Ammon's horn (tissue), 1 donor: Measurements from ENCODE around the gene NRCAM.
"Not testable (repeated sequence)": the region's sequence is repeated elsewhere in the genome, so short reads cannot be mapped to it uniquely, and the experiment has no call there.

Source experiments
- DNase-seq: peaks from one replicate; pipeline ENCODE4 v3.0.0-alpha.2; 2016; ENCODE audit warnings: low spot score

The NRCAM gene

GRCh38 chr7:108396080-108396479 lies 60.2 kb downstream of the NRCAM start:
- DNase-seq = no peak

GRCh38 chr7:108395426-108395825 lies 60.8 kb downstream of the NRCAM start:
- DNase-seq = no peak

- not testable (repeated sequence) for DNase-seq
Observed at GRCh38 chr7:108393097-108393496, 63.1 kb downstream of the NRCAM start.

DNA sequence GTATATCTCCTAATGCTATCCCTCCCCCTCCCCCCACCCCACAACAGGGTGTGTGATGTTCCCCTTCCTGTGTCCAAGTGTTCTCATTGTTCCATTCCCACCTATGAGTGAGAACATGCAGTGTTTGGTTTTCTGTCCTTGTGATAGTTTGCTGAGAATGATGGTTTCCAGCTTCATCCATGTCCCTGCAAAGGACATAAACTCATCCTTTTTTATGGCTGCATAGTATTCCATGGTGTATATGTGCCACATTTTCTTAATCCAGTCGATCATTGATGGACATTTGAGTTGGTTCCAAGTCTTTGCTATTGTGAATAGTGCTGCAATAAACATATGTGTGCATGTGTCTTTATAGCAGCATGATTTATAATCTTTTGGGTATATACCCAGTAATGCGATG lies 68.5 kb downstream of the NRCAM start:
- DNase-seq = not testable (repeated sequence)

DNA sequence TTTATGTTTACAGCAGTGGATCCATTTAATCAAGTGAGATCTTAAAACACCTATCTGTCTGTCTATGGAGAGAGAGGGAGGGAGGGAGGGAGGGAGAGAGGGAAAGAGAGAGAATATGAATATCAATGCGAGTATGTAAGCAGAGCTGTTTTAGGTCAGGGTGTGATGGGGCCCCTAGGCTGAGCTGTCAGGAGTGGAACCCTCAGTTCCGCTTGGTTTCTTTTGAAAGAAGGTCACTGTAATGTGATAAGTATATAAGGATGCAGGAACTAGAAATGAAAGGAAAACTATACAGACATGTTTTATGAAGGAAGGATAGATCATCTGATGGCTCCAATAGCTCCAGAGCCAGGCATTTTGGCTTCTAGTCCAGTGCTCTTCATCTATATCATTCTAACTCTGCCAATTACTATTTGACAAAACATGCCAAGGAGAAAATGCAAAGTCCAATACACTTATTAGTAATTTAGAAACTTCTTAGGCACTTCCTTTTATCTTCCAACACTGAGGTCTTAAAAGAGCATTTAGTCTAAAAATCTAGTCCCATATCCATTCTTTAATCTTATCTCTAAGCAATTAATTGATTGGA lies 70.3 kb downstream of the NRCAM start:
- no peak for DNase-seq

- DNase-seq = no peak
Observed at GRCh38 chr7:108384716-108385483, 71.3 kb downstream of the NRCAM start.

DNA sequence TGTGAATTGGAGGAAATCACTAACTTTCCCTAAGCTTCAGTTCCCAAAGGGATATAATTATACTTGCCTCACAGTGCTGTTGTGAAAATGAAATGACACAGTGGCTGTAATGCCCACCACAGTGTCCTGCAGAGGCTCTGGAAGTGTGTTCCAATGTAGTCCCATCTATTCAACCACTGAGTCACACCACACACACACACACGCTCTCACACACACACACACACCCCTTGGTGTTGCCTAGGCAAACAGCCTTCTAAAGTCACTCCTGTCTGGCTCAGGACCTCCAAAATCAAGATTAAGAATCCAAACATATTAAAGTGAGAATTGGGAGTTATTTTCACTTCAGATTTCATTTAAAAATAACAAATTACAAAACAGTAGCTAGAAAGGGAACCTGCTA lies 73.3 kb downstream of the NRCAM start:
- DNase-seq = no peak

DNA sequence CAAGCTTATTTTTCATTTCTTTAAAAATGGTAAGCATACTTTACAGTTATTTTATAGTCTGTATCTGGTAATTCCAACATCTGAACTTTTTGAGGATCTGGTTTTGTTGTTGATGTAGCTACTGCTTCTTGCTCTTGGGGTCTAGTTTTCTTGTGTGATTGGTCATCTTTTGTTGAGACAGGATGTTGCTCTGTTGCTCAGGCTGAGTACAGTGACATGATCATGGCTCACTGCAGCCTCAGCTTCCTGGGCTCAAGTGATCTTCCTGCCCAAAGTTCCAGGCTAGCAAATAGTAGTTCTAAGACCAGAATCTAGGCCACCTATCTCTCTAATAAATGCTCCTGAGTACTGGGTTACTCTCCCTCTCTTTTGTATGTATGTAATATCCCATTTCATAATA lies 75.7 kb downstream of the NRCAM start:
- no peak for DNase-seq

DNA sequence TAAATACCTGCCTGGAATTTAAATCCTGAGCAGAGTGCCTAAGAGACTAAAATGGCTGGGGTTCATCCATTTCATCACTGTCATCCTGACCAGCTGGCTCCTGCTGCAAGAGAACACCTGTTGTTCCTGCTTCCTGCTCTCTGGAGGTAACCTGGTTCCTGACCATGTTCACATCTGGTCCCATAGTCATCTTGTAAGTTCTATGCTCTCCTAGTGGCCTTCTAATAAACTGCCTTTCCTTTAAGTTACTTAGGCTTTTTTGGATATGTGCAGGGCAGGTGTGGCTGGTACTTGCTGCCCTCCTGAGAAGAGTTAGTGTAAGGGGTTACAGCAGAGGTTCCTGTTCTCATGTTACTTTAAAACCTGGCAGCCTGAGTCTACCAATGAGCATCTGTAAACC lies 80.0 kb downstream of the NRCAM start:
- DNase-seq = no peak

- no peak for DNase-seq
Observed at GRCh38 chr7:108375668-108376067, 80.6 kb downstream of the NRCAM start.

DNA sequence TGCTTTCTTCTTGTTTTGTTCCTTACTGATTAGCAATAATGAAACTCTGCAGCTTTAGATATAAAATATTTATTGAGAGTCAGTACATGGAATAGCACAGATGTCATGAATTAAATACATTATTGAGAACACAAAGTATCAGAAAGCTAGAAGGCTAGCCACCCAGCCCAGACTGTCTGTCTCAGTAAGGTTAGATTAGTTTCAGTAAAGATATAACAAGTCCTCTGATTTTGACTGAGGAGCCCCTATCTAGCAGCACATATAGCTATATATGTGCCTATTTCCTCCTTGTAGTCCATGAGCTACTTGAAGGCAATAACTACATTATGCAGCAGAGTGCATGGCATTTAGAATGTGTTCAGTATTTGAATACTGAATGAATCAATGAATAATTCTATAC lies 81.3 kb downstream of the NRCAM start:
- DNase-seq = no peak

DNA sequence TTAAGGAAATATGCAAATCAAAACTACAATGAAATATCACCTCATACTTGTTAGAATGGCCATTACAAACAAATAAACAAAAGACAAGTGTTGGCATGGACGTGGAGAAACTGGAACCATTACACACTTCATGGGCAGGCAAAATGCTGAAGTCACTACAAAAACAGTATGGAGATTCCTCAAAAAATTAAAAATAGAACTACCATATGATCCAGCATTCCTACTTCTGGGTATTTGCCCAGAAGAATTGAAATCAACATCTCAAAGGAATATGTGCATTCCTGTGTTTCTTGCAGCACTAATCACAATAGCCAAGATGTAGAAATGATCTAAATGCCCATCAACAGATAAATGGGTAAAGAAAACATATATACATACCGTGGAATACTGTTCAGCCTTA lies 83.6 kb downstream of the NRCAM start:
- no peak for DNase-seq

- no peak for DNase-seq
Observed at GRCh38 chr7:108370616-108371015, 85.6 kb downstream of the NRCAM start.

GRCh38 chr7:108368466-108368865 lies 87.8 kb downstream of the NRCAM start:
- no peak for DNase-seq

- no peak for DNase-seq
Observed at GRCh38 chr7:108367946-108368345, 88.3 kb downstream of the NRCAM start.

DNA sequence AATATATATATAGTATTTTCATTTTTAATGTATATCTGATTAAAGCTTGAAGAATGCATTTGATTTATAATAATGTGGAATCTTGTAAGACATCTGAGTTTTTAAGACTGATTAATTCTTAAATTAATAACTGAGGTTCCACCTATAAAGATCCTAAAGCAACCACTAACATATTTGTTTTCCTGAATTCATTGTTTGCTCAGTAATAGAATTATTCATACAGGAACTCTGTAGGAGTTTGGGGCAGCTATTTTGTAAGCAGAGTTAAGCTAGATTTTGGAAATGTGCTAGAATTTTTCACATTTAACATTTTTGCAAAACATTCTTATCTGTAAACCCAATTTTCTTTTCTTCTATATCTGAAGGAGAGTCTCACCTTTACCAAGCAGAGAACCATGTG lies 88.9 kb downstream of the NRCAM start:
- no peak for DNase-seq

DNA sequence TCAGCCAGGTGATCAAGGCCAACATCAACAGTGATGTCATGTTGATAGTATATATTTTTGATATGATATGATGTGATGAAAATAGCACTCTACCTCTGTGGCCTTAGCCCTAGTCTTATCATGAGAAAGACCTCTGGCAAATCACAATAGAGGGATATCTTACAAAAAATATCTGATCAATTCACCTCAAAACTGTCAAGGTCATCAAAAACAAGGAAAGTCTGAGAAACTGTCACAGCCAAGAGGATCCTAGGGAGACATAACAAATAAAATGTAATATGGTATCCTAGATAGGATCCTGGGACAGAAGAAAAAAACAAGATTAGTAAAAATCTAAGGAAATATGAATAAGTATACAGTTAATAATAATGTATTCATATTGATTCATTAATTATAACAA lies 92.6 kb downstream of the NRCAM start:
- DNase-seq = no peak

DNA sequence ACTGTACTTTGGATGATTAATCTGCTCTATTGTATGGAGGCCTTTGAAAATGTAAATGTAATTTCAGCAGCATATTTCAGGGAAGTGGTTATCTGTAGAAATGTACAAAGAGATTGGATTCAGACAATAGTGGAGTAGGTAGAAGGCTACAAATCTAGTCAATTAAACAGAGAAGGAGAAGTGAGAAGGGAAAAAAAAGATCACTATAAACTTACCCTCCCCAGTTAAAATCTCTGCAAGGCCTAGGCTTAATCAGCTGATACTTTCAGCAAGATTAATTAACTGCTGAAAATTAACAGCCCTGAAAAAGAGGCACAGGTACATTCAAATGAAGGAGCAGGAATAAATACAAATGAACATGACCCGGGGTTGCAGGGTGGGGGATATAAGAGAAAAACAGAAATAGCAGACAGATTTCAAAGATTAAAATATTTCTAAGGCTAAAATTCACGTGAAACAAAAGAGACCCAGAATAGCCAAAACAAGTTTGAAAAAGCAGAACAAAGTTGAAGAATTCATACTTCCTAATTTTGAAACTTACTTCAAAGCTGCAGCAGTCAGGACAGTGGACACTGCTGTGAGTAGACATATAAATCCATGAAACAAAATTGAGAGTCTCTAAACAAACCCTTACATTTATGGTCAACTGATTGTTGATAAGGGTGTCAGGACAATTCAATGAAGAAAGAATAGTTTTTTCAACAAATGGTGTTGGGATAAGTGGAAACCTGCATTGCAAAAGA lies 96.0 kb downstream of the NRCAM start:
- DNase-seq = no peak

DNA sequence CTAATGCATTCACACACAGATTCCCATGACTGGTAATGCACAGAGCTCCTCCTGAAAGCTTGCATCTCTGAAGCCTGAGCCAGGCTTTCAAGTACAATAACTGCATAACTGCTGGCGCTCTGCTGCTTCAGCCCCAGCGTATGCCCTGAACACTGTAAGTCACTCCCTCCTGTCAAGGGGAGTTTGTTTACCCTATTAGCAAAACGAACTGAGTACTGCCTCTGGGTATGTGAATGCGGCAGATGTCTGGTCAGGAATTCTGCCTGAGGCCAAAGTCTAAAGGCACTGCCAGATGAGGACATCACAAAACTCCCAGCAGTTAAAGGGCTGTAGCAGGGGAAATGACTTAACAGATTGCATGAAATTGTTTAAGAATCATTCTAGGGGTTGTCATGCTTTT lies 97.7 kb downstream of the NRCAM start:
- DNase-seq = no peak

- DNase-seq = no peak
Observed at GRCh38 chr7:108351729-108352131, 104.5 kb downstream of the NRCAM start.

DNA sequence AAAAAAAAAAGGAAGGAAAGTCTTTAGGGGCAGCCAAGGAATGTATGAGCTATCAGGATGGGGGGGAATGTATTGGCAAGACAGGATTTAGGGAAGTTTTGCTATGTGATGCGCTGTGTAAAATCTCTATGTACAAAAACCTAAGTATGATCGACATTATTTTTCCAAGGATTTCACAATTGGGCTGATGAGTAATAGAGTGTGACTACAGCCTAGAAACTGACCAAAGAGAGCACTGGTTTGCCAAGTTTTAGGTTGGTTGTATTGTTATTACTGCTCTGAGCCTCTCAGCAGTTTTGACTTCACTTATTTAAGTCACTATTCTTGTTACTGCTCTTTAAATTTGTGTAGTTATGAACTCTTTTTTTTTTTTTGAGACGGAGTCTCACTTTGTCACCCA lies 107.3 kb downstream of the NRCAM start:
- DNase-seq = no peak

DNA sequence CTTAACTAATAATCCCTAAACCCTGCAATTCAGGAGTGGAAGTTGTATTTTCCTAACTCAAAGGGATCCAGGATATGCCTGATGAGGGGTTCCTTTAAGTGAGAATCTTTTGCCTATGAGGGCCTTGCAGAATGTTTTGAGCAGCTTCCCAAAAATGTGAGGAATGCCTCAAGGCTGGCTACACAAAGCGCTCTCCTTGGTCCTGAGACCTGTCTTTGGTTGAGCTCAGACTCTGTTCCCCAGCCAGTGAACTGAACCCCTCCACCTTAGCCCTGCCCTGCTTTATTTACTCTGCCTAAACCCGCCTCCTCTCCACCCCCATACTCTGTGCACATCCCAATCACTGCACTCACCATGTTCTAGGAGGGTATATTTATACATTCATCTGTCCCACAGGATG lies 108.6 kb downstream of the NRCAM start:
- DNase-seq = no peak

DNA sequence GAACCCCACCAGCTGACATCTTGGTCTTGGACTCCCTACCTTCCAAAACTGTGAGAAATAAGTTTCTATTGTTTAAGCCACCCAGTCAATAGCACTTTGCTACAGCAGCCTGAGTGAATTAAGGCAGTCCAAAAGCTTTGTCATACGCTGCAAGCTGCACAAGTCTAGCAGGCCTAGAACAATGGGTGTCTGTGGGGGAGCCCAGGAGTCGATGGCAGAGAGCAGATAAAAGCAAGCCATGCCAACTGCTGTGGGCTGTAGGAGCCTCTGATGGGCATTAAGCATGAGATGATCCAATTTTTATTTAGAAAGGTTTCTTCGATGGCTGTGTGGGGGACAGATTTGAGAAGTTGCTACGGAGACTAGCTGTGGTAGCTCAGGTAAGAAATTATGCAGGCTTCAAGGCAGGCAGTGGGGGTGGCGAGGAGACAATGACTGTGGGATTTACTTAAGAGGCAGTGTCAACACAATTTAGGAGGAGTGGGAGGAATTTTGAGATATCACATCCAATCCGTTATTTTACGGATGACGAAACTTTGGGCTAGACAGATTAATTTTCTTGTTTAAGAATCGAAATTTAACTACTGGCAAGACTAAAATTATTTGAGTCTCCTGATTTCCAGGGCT lies 110.4 kb downstream of the NRCAM start:
- peak; percentile 49 for DNase-seq
